Trophoblast cell (in vitro differentiated cells and primary cell): ENCODE results near the gene OPN4.

Experiments used
- DNase-seq, 2 donors: peaks; one replicate each; pipeline ENCODE4 v3.0.0-alpha.2; 2016
- H2AFZ ChIP-seq: 2 replicates; pipeline ENCODE4 v1.6.1; 2013; ENCODE audit warnings: low read length, moderate library complexity, mild to moderate bottlenecking; ENCODE audit not compliant: insufficient read depth, poor library complexity
- H2AK5ac ChIP-seq: 2 replicates; pipeline ENCODE4 v1.6.1; 2013; ENCODE audit warnings: mild to moderate bottlenecking, low read length
- H2BK120ac ChIP-seq: 2 replicates; pipeline ENCODE4 v1.6.1; 2013; ENCODE audit warnings: low read length, mild to moderate bottlenecking, moderate library complexity; ENCODE audit not compliant: insufficient read depth, poor library complexity
- H2BK12ac ChIP-seq: 2 replicates; pipeline ENCODE4 v1.6.1; 2013; ENCODE audit warnings: mild to moderate bottlenecking, low read length, moderate library complexity
- H2BK5ac ChIP-seq: 2 replicates; pipeline ENCODE4 v1.6.1; 2013; ENCODE audit warnings: low read length, low read depth, moderate library complexity, mild to moderate bottlenecking; ENCODE audit not compliant: poor library complexity
- H3K14ac ChIP-seq: 2 replicates; pipeline ENCODE4 v1.6.1; 2013; ENCODE audit warnings: mild to moderate bottlenecking, low read length
- H3K18ac ChIP-seq: 2 replicates; pipeline ENCODE4 v1.6.1; 2013; ENCODE audit warnings: mild to moderate bottlenecking, low read length
- H3K23ac ChIP-seq: 2 replicates; pipeline ENCODE4 v1.6.1; 2013; ENCODE audit warnings: low read length
- H3K27ac ChIP-seq: 2 replicates; pipeline ENCODE4 v1.5.1; 2013; ENCODE audit warnings: low read depth, mild to moderate bottlenecking, inconsistent platforms, low read length, moderate library complexity
- H3K27me3 ChIP-seq: 2 replicates; pipeline ENCODE4 v1.6.1; 2013; ENCODE audit warnings: inconsistent platforms, mild to moderate bottlenecking, low read length, moderate library complexity; ENCODE audit not compliant: insufficient read depth
- H3K36me3 ChIP-seq, 2 experiments: 1 replicate in 1 of 2; 2 replicates in 1 of 2; pipeline ENCODE4 v1.6.1; 2013; ENCODE audit warnings: low read length in 2 of 2, mild to moderate bottlenecking in 2 of 2, moderate library complexity in 1 of 2; ENCODE audit not compliant: insufficient read depth in 2 of 2, control insufficient read depth in 1 of 2
- H3K4ac ChIP-seq: 2 replicates; pipeline ENCODE4 v1.6.1; 2013; ENCODE audit warnings: low read depth, mild to moderate bottlenecking, low read length, moderate library complexity
- H3K4me1 ChIP-seq, 2 experiments: 1 replicate in 1 of 2; 2 replicates in 1 of 2; pipeline ENCODE4 v1.6.1; 2013; ENCODE audit warnings: low read length in 2 of 2, mild to moderate bottlenecking in 2 of 2, moderate library complexity in 1 of 2; ENCODE audit not compliant: insufficient read depth in 2 of 2, control insufficient read depth in 1 of 2
- H3K4me2 ChIP-seq: 2 replicates; pipeline ENCODE4 v1.6.1; 2013; ENCODE audit warnings: inconsistent platforms, mild to moderate bottlenecking, low read length, moderate library complexity
- H3K4me3 ChIP-seq: 2 replicates; pipeline ENCODE4 v1.5.1; 2013; ENCODE audit warnings: mild to moderate bottlenecking, low read depth, low read length, inconsistent platforms
- H3K79me1 ChIP-seq: one replicate; pipeline ENCODE4 v1.6.1; 2013; ENCODE audit warnings: low read length
- H3K79me2 ChIP-seq: 2 replicates; pipeline ENCODE4 v1.6.1; 2013; ENCODE audit warnings: low read length, mild to moderate bottlenecking; ENCODE audit not compliant: control insufficient read depth, insufficient read depth, poor library complexity
- H3K9ac ChIP-seq: 2 replicates; pipeline ENCODE4 v1.6.1; 2013; ENCODE audit warnings: mild to moderate bottlenecking, low read length
- H3K9me3 ChIP-seq: 2 replicates; pipeline ENCODE4 v1.6.1; 2013; ENCODE audit warnings: low read depth, mild to moderate bottlenecking, control low read depth, inconsistent platforms, low read length; ENCODE audit not compliant: insufficient read depth
- H4K12ac ChIP-seq: 2 replicates; pipeline ENCODE4 v1.6.1; 2013; ENCODE audit warnings: low read depth, mild to moderate bottlenecking, low read length, moderate library complexity
- H4K8ac ChIP-seq: 2 replicates; pipeline ENCODE4 v1.6.1; 2013; ENCODE audit warnings: low read depth, mild to moderate bottlenecking, low read length, moderate library complexity
- H4K91ac ChIP-seq: one replicate; pipeline ENCODE4 v1.6.1; 2013; ENCODE audit warnings: low read depth, mild to moderate bottlenecking, low read length, moderate library complexity
- WGBS: extraction: QIAGEN DNeasy Blood & Tissue Kit; methylation state at CpG from one replicate; pipeline ENCODE4 v1.1.7; 2013; ENCODE audit warnings: missing lambda C conversion rate; ENCODE audit not compliant: insufficient read length, insufficient coverage; ENCODE audit errors: extremely low coverage; 5-methylcytosine and 5-hydroxymethylcytosine counted together

OPN4 gene

GRCh38 chr10:86653379-86653778, 968 bp upstream of the OPN4 start:
- H3K9ac ChIP-seq: no peak overlapping the region
- H3K27me3 ChIP-seq: no peaks in the 10 kb centered on the region
- H3K14ac ChIP-seq: no peak overlapping the region
- H4K91ac ChIP-seq: no peak overlapping the region
- H3K27ac ChIP-seq: no peak overlapping the region
- H3K23ac ChIP-seq: no peak overlapping the region
- no peak overlapping the region for H3K4me2 ChIP-seq
- no CpG with 5 or more reads among the region's 3 CpGs for WGBS
- H3K18ac ChIP-seq: no peak overlapping the region
- H3K9me3 ChIP-seq: peaks cover 1% of the 10 kb centered on the region
- no peak overlapping the region for H4K12ac ChIP-seq
- no peak overlapping the region for H2BK120ac ChIP-seq
- H3K79me1 ChIP-seq: no peaks in the 10 kb centered on the region
- peaks cover 0 to 2% of the 10 kb centered on the region in 2 experiments for H3K4me1 ChIP-seq
- H4K8ac ChIP-seq: no peak overlapping the region
- no peak overlapping the region for H2BK5ac ChIP-seq
- H2AK5ac ChIP-seq: no peak overlapping the region
- no peak overlapping the region for H2AFZ ChIP-seq
- no peak overlapping the region for H3K4ac ChIP-seq
- H3K36me3 ChIP-seq: no peaks in the 10 kb centered on the region
- DNase-seq: no peak
- no peak overlapping the region for H3K4me3 ChIP-seq
- no peak overlapping the region for H2BK12ac ChIP-seq
- no peaks in the 10 kb centered on the region for H3K79me2 ChIP-seq

- no peak overlapping the region for H4K91ac ChIP-seq
These were observed 360 bp upstream of the OPN4 start for GRCh38 chr10:86653987-86654386.

GRCh38 chr10:86655173-86655540, 810 bp downstream of the OPN4 start:
- Histone ChIP-seq H3K27ac (no peak overlapping the region), H3K4me3 (no peak overlapping the region), H2AK5ac (no peak overlapping the region), H3K23ac (no peak overlapping the region), H3K79me1 (no peaks in the 10 kb centered on the region), H3K18ac (no peak overlapping the region), H3K27me3 (no peaks in the 10 kb centered on the region), H3K14ac (no peak overlapping the region), H2BK12ac (no peak overlapping the region), H3K9ac (no peak overlapping the region), H4K12ac (no peak overlapping the region), H3K9me3 (peaks cover 1% of the 10 kb centered on the region), H3K4me1 (peaks cover 0 to 2% of the 10 kb centered on the region in 2 experiments), H3K79me2 (no peaks in the 10 kb centered on the region), H2BK120ac (no peak overlapping the region), H4K8ac (no peak overlapping the region), H2AFZ (no peak overlapping the region), H2BK5ac (no peak overlapping the region), H3K4me2 (no peak overlapping the region), H3K36me3 (no peaks in the 10 kb centered on the region), H4K91ac (no peak overlapping the region), H3K4ac (no peak overlapping the region)
- DNase-seq: no peak
- no CpG with 5 or more reads among the region's 4 CpGs for WGBS

More at GRCh38 chr10:86653987-86654386, 360 bp upstream of the OPN4 start:
- 100% methylated on average over 2 of the region's 3 CpGs for WGBS
- Histone ChIP-seq H2BK12ac (no peak overlapping the region), H3K4me2 (no peak overlapping the region), H4K8ac (no peak overlapping the region), H3K4me3 (no peak overlapping the region), H3K4ac (no peak overlapping the region), H2BK120ac (no peak overlapping the region), H4K12ac (no peak overlapping the region), H2AK5ac (no peak overlapping the region), H3K9ac (no peak overlapping the region), H2BK5ac (no peak overlapping the region), H3K79me1 (no peaks in the 10 kb centered on the region), H3K4me1 (peaks cover 0 to 2% of the 10 kb centered on the region in 2 experiments), H3K36me3 (no peaks in the 10 kb centered on the region), H3K27ac (no peak overlapping the region), H3K14ac (no peak overlapping the region), H3K18ac (no peak overlapping the region), H3K23ac (peak overlapping the region; percentile 7), H3K79me2 (no peaks in the 10 kb centered on the region), H3K27me3 (no peaks in the 10 kb centered on the region), H2AFZ (no peak overlapping the region), H3K9me3 (peaks cover 1% of the 10 kb centered on the region)
- no peak for DNase-seq

GRCh38 chr10:86655596-86655995, 1.2 kb downstream of the OPN4 start:
- H4K8ac ChIP-seq: no peak overlapping the region
- H3K27me3 ChIP-seq: no peaks in the 10 kb centered on the region
- no peak overlapping the region for H4K91ac ChIP-seq
- peaks cover 0 to 2% of the 10 kb centered on the region in 2 experiments for H3K4me1 ChIP-seq
- no CpG with 5 or more reads among the region's 3 CpGs for WGBS
- H2BK120ac ChIP-seq: no peak overlapping the region
- H3K18ac ChIP-seq: no peak overlapping the region
- H3K9me3 ChIP-seq: peaks cover 1% of the 10 kb centered on the region
- H3K23ac ChIP-seq: no peak overlapping the region
- H3K9ac ChIP-seq: no peak overlapping the region
- no peak overlapping the region for H3K4me3 ChIP-seq
- H2BK12ac ChIP-seq: no peak overlapping the region
- H3K79me2 ChIP-seq: no peaks in the 10 kb centered on the region
- H3K4ac ChIP-seq: no peak overlapping the region
- H3K4me2 ChIP-seq: no peak overlapping the region
- no peaks in the 10 kb centered on the region for H3K36me3 ChIP-seq
- H2AK5ac ChIP-seq: no peak overlapping the region
- H3K27ac ChIP-seq: no peak overlapping the region
- H2AFZ ChIP-seq: no peak overlapping the region
- no peak overlapping the region for H2BK5ac ChIP-seq
- H3K79me1 ChIP-seq: no peaks in the 10 kb centered on the region
- no peak for DNase-seq
- H3K14ac ChIP-seq: no peak overlapping the region
- H4K12ac ChIP-seq: no peak overlapping the region
